B cell (primary cell): ENCODE data around the gene RASD1. TPM values are rescaled to one million over a fixed set of nuclear protein-coding genes. Genes with fewer than 3 reads are reported as not detected.

Source experiments
- ATAC-seq: fragments of 200-7000 bp; cut with Tn5 transposase; one replicate; pipeline ENCODE4 v1.10.0; 2021; ENCODE audit warnings: low read depth, mild to moderate bottlenecking, moderate number of reproducible peaks, moderate library complexity
- CTCF ChIA-PET: fragments of 350-600 bp; sonication (Branson Sonifier 250); formaldehyde crosslinking; loops from one replicate; lab custom pipeline; 2021; ENCODE audit warnings: antibody characterized with exemption, inconsistent platforms; lab: Charles Lee
- POLR2A ChIA-PET: fragments of 350-600 bp; sonication (Branson Sonifier 250); formaldehyde crosslinking; loops from one replicate; lab custom pipeline; 2021; ENCODE audit warnings: antibody characterized with exemption; lab: Charles Lee
- DNase-seq: peaks from one replicate; pipeline ENCODE4 v3.0.0; 2013
- H2AFZ ChIP-seq: 2 replicates; pipeline ENCODE4 v1.6.1; 2012; ENCODE audit warnings: mild to moderate bottlenecking, low read depth, low read length; ENCODE audit not compliant: insufficient read depth, poor library complexity, severe bottlenecking
- H3K27ac ChIP-seq, 2 donors: 1 replicate in 1 of 2; 2 replicates in 1 of 2; pipeline ENCODE4 v1.5.1; 2012 to 2013; ENCODE audit warnings: low read length in 2 of 2, mild to moderate bottlenecking in 2 of 2, moderate library complexity in 1 of 2
- H3K27me3 ChIP-seq, 4 experiments: fragments of 200-600 bp in 1 of 4; sonication (generic) in 1 of 4; replicated peaks in 1 of 4; 1 replicate in 2 of 4; 2 replicates in 2 of 4; pipeline versions ENCODE4 v1.6.1 to v1.7.0; 2013 to 2016; ENCODE audit warnings: low read length in 3 of 4, mild to moderate bottlenecking in 2 of 4, mixed read lengths in 1 of 4, moderate library complexity in 1 of 4; ENCODE audit not compliant: insufficient read depth in 4 of 4, control insufficient read depth in 3 of 4; ENCODE audit errors: control extremely low read depth in 1 of 4
- H3K36me3 ChIP-seq, 2 experiments: replicated peaks in 1 of 2; 1 replicate in 1 of 2; 2 replicates in 1 of 2; pipeline versions ENCODE4 v1.6.1 to v1.7.1; 2013; ENCODE audit warnings: low read length in 1 of 2; ENCODE audit not compliant: insufficient read depth in 2 of 2, control insufficient read depth in 1 of 2; ENCODE audit errors: control extremely low read depth in 1 of 2, extremely low read depth in 1 of 2
- H3K4me1 ChIP-seq, 2 donors: fragments of 200-600 bp in 1 of 2; sonication (generic) in 1 of 2; 1 replicate in 1 of 2; 2 replicates in 1 of 2; pipeline versions ENCODE4 v1.5.1 to v1.6.1; 2013 to 2017; ENCODE audit warnings: low read length in 2 of 2; ENCODE audit not compliant: control insufficient read depth in 2 of 2, insufficient read depth in 2 of 2
- H3K4me2 ChIP-seq: replicated peaks from 2 replicates; pipeline ENCODE3; 2012; ENCODE audit warnings: mild to moderate bottlenecking, low read depth, low read length; ENCODE audit not compliant: poor library complexity, severe bottlenecking
- H3K4me3 ChIP-seq, 5 experiments: fragments of 200-600 bp in 1 of 5; sonication (generic) in 1 of 5; 1 replicate in 3 of 5; 2 replicates in 2 of 5; pipeline versions ENCODE4 v1.5.1 to v1.7.0; 2011 to 2016; ENCODE audit warnings: low read length in 4 of 5, mild to moderate bottlenecking in 4 of 5, low read depth in 2 of 5, control low read depth in 1 of 5, moderate library complexity in 1 of 5; ENCODE audit not compliant: insufficient read depth in 1 of 5; ENCODE audit errors: control extremely low read depth in 1 of 5, extremely low read depth in 1 of 5
- H3K79me2 ChIP-seq: fragments of 200-600 bp; sonication (generic); one replicate; pipeline ENCODE4 v1.6.0; 2016; ENCODE audit warnings: low read length; ENCODE audit not compliant: control insufficient read depth, insufficient read depth
- H3K9ac ChIP-seq: fragments of 200-600 bp; sonication (generic); 2 replicates; pipeline ENCODE4 v1.6.1; 2017; ENCODE audit warnings: mild to moderate bottlenecking, low read length, moderate library complexity
- H3K9me3 ChIP-seq, 3 donors: one replicate each; pipeline versions ENCODE4 v1.6.1 to v1.7.1; 2013; ENCODE audit warnings: low read length in 2 of 3; ENCODE audit not compliant: control insufficient read depth in 2 of 3, insufficient read depth in 1 of 3; ENCODE audit errors: control extremely low read depth in 1 of 3
- H4K20me1 ChIP-seq: 2 replicates; pipeline ENCODE4 v1.6.0; 2012; ENCODE audit warnings: mild to moderate bottlenecking, low read length; ENCODE audit not compliant: insufficient read depth, control insufficient read depth, poor library complexity, severe bottlenecking
- H3K27ac Mint-ChIP-seq: one replicate; pipeline ENCODE4 v1.8.0; 2021; ENCODE audit warnings: mixed read lengths
- H3K27me3 Mint-ChIP-seq: one replicate; pipeline ENCODE4 v1.8.0; 2021; ENCODE audit warnings: mixed read lengths
- H3K4me1 Mint-ChIP-seq: one replicate; pipeline ENCODE4 v1.8.0; 2021; ENCODE audit warnings: mixed read lengths
- H3K4me3 Mint-ChIP-seq: one replicate; pipeline ENCODE4 v1.8.0; 2021; ENCODE audit warnings: mixed read lengths
- H3K9me3 Mint-ChIP-seq: one replicate; pipeline ENCODE4 v1.8.0; 2022; ENCODE audit warnings: mixed read lengths; ENCODE audit not compliant: insufficient read depth
- EZH2 ChIP-seq: IDR thresholded peaks from 2 replicates; pipeline ENCODE4 v1.6.1; 2012; ENCODE audit warnings: borderline replicate concordance, low read depth, mild to moderate bottlenecking, moderate library complexity, low read length; ENCODE audit not compliant: insufficient read depth, poor library complexity, severe bottlenecking
- WGBS: methylation state at CpG from one replicate; pipeline ENCODE4 v1.1.5; 2013; ENCODE audit warnings: missing lambda C conversion rate; ENCODE audit not compliant: insufficient coverage; 5-methylcytosine and 5-hydroxymethylcytosine counted together
- intact Hi-C: fragments of 100-400 bp; cut with micrococcal nuclease; formaldehyde crosslinking; loops from one replicate; pipeline ENCODE4 v1.10.0; 2022
- polyA plus RNA-seq: library from polyadenylated mRNA; depleted of rRNA; stranded (reverse); fragments of >200 nt; gene quantifications from 2 replicates; pipeline ENCODE4 v1.2.3, GENCODE V29; 2012
- total RNA-seq, 2 donors: library from RNA; stranded (reverse); fragments of 120-200 nt in 1 of 2; gene quantifications; 1 replicate in 1 of 2; 2 replicates in 1 of 2; pipeline versions ENCODE4 v1.2.3 to v1.2.4, GENCODE V29; 2013 to 2022
- TF ChIP-seq, protein P1 (sequence below): fragments of 200-600 bp; IDR thresholded peaks from one replicate; pipeline ENCODE4 v1.8.0; 2022; ENCODE audit warnings: antibody characterized with exemption, mild to moderate bottlenecking

RASD1 gene
- total and polyA plus RNA-seq, 2 donors (not counting 1 experiment from before 2014, with no cell fraction given), result 0.95 to 3.2 TPM

DNA sequence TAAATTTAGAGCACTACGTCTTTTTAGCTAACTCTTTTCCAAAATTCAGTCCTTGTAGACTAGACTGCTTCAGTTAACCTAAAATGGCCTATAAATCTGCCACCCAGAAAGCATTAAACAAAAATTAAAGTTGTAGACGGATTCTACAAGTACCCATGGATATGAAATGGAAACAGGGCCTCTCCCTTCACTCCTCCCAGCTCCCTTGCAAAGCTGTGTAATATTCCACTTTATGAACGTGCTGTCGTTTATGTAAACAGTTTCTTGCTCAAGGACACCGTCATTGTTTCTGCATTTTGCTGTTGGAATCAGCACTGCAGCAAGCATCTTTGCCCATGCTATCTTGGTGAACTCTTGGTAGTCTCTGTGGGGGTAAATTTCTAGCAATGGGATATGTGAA lies 14.3 kb downstream of the RASD1 start:
- TF ChIP-seq, protein P1, sequence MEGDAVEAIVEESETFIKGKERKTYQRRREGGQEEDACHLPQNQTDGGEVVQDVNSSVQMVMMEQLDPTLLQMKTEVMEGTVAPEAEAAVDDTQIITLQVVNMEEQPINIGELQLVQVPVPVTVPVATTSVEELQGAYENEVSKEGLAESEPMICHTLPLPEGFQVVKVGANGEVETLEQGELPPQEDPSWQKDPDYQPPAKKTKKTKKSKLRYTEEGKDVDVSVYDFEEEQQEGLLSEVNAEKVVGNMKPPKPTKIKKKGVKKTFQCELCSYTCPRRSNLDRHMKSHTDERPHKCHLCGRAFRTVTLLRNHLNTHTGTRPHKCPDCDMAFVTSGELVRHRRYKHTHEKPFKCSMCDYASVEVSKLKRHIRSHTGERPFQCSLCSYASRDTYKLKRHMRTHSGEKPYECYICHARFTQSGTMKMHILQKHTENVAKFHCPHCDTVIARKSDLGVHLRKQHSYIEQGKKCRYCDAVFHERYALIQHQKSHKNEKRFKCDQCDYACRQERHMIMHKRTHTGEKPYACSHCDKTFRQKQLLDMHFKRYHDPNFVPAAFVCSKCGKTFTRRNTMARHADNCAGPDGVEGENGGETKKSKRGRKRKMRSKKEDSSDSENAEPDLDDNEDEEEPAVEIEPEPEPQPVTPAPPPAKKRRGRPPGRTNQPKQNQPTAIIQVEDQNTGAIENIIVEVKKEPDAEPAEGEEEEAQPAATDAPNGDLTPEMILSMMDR, result no peak
- no peak for TF ChIP-seq EZH2
- Histone ChIP-seq H4K20me1 (peaks cover 70% of the 10 kb centered on the region), H3K27me3 (no peaks in the 10 kb centered on the region), H3K4me3 (no peak overlapping the region), H3K4me2 (no peak overlapping the region), H3K9me3 (no peaks in the 10 kb centered on the region), H2AFZ (no peak overlapping the region), H3K79me2 (peaks cover 71% of the 10 kb centered on the region), H3K9ac (no peak overlapping the region), H3K27ac (no peak overlapping the region), H3K4me1 (peaks cover 12 to 14% of the 10 kb centered on the region in 2 donors), H3K36me3 (peaks cover 2 to 3% of the 10 kb centered on the region in 2 experiments)
- Mint-ChIP-seq H3K27ac (no peak overlapping the region), H3K9me3 (no peaks in the 10 kb centered on the region), H3K4me1 (peaks cover 45% of the 10 kb centered on the region), H3K27me3 (no peaks in the 10 kb centered on the region), H3K4me3 (no peak overlapping the region)
- intact Hi-C loops, result no loop called here
- POLR2A ChIA-PET, result no interaction called here
- CTCF ChIA-PET, result no interaction called here
- WGBS, result 100% methylated on average over 3 of the region's 5 CpGs
- DNase-seq, result no peak
- no peak for ATAC-seq

DNA sequence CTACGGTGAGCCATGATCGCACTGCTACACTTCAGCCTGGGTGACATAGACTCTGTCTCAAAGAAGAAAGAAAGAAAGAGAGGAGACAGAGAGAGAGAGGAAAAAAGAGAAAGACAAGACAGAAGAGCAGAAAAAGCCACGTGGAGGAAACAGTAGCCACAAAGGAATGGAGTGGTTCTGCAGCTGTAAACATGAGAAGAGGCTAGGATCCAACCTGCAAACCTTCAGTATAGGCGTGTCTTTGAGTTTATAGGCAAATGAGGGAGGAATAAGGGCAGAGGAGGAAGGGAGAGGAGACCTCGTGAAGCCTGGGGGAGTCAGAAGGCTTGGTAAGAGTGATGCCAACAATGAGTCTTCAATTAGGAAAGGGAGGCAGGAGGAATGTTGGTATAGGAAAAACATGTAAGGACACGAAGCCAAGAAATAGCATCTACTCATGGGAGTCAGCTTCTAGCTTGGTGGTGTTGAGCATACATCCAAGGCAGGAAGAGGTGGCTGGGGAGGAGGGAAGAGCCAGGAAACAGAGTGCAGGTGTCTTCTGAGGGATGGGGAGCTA lies 15.5 kb downstream of the RASD1 start:
- POLR2A ChIA-PET, result no interaction called here
- H3K4me3 ChIP-seq, result no peak overlapping the region
- 50% methylated on average over 6 of the region's 6 CpGs for WGBS
- Mint-ChIP-seq H3K9me3 (no peaks in the 10 kb centered on the region), H3K4me3 (no peak overlapping the region), H3K4me1 (peaks cover 48% of the 10 kb centered on the region), H3K27ac (peak overlapping the region; percentile 29), H3K27me3 (no peaks in the 10 kb centered on the region)
- H3K27ac ChIP-seq, result no peak overlapping the region
- intact Hi-C loops, result no loop called here
- no peak overlapping the region for H2AFZ ChIP-seq
- ATAC-seq (no peak), DNase-seq (no peak)
- H3K9ac ChIP-seq, result no peak overlapping the region
- H3K27me3 ChIP-seq, result no peaks in the 10 kb centered on the region
- H3K36me3 ChIP-seq, result peaks cover 2 to 3% of the 10 kb centered on the region in 2 experiments
- CTCF ChIA-PET, result no interaction called here
- H3K4me1 ChIP-seq, result peaks cover 12 to 17% of the 10 kb centered on the region in 2 donors
- no peaks in the 10 kb centered on the region for H3K9me3 ChIP-seq
- H4K20me1 ChIP-seq, result peaks cover 65% of the 10 kb centered on the region
- no peak overlapping the region for H3K4me2 ChIP-seq
- TF ChIP-seq EZH2, result no peak
- TF ChIP-seq, protein P1, result no peak
- H3K79me2 ChIP-seq, result peaks cover 77% of the 10 kb centered on the region
